Liver (tissue), 9 donors: ENCODE results near the gene PIWIL4. TPM values are rescaled to one million over a fixed set of nuclear protein-coding genes. Genes with fewer than 3 reads are reported as not detected.

Source experiments
- DNase-seq: peaks from one replicate; pipeline ENCODE4 v3.0.0-alpha.2; 2017; ENCODE audit warnings: low spot score
- H3K27ac ChIP-seq, 2 donors: one replicate each; pipeline ENCODE4 v1.7.0; 2013; ENCODE audit warnings: inconsistent platforms in 2 of 2, low read length in 2 of 2, control low read depth in 1 of 2, low read depth in 1 of 2, mild to moderate bottlenecking in 1 of 2
- H3K27me3 ChIP-seq, 4 donors: one replicate each; pipeline versions ENCODE4 v1.6.1 to v1.7.0; 2013; ENCODE audit warnings: low read length in 3 of 4, inconsistent platforms in 1 of 4, mild to moderate bottlenecking in 1 of 4, moderate library complexity in 1 of 4; ENCODE audit not compliant: control insufficient read depth in 4 of 4, insufficient read depth in 4 of 4
- H3K36me3 ChIP-seq, 4 donors: one replicate each; pipeline versions ENCODE4 v1.6.1 to v1.7.0; 2013; ENCODE audit warnings: low read length in 3 of 4, mild to moderate bottlenecking in 3 of 4, low read depth in 1 of 4, moderate library complexity in 1 of 4; ENCODE audit not compliant: control insufficient read depth in 4 of 4, insufficient read depth in 3 of 4
- H3K4me1 ChIP-seq, 4 donors: one replicate each; pipeline versions ENCODE4 v1.6.1 to v1.7.0; 2013; ENCODE audit warnings: low read length in 3 of 4, mild to moderate bottlenecking in 3 of 4, moderate library complexity in 1 of 4; ENCODE audit not compliant: control insufficient read depth in 4 of 4, insufficient read depth in 4 of 4
- H3K4me3 ChIP-seq, 3 donors: one replicate each; pipeline versions ENCODE4 v1.6.1 to v1.7.0; 2013; ENCODE audit warnings: low read length in 3 of 3, control low read depth in 1 of 3, low read depth in 1 of 3, mild to moderate bottlenecking in 1 of 3
- H3K9ac ChIP-seq, 2 donors: one replicate each; pipeline ENCODE4 v1.7.0; 2013; ENCODE audit warnings: low read length in 2 of 2, mild to moderate bottlenecking in 2 of 2, moderate library complexity in 2 of 2, control low read depth in 1 of 2, low read depth in 1 of 2
- H3K9me3 ChIP-seq, 4 donors: one replicate each; pipeline versions ENCODE4 v1.6.1 to v1.7.0; 2013; ENCODE audit warnings: low read length in 3 of 4; ENCODE audit not compliant: control insufficient read depth in 4 of 4
- ATF3 ChIP-seq: IDR thresholded peaks from 2 replicates; pipeline ENCODE4 v1.6.1; 2016; ENCODE audit warnings: antibody characterized with exemption
- EGR1 ChIP-seq, 2 donors: IDR thresholded peaks; 2 replicates each; pipeline ENCODE4 v1.6.1; 2016 to 2018; ENCODE audit warnings: antibody characterized with exemption in 2 of 2, low read depth in 2 of 2
- FOXA2 ChIP-seq: IDR thresholded peaks from 2 replicates; pipeline ENCODE4 v1.6.1; 2016; ENCODE audit warnings: antibody characterized with exemption
- GABPA ChIP-seq, 2 donors: IDR thresholded peaks in 1 of 2; conservative IDR thresholded peaks in 1 of 2; 2 replicates each; pipeline ENCODE4 v1.6.1; 2016; ENCODE audit warnings: antibody characterized with exemption in 2 of 2, mild to moderate bottlenecking in 1 of 2, moderate library complexity in 1 of 2
- HNF4A ChIP-seq, 2 donors: conservative IDR thresholded peaks; 2 replicates each; pipeline ENCODE4 v1.6.1; 2016; ENCODE audit warnings: antibody characterized with exemption in 2 of 2, mild to moderate bottlenecking in 2 of 2
- HNF4G ChIP-seq: IDR thresholded peaks from 2 replicates; pipeline ENCODE4 v1.6.1; 2016; ENCODE audit warnings: antibody characterized with exemption
- JUND ChIP-seq, 2 donors: IDR thresholded peaks; 2 replicates each; pipeline ENCODE4 v1.6.1; 2016; ENCODE audit warnings: antibody characterized with exemption in 2 of 2
- NR2F2 ChIP-seq: IDR thresholded peaks from 2 replicates; pipeline ENCODE4 v1.6.1; 2016; ENCODE audit warnings: antibody characterized with exemption
- RAD21 ChIP-seq, 2 donors: IDR thresholded peaks; 2 replicates each; pipeline ENCODE4 v1.6.1; 2016; ENCODE audit warnings: antibody characterized with exemption in 2 of 2, mild to moderate bottlenecking in 2 of 2
- REST ChIP-seq: IDR thresholded peaks from 2 replicates; pipeline ENCODE4 v1.6.1; 2016; ENCODE audit warnings: antibody characterized with exemption, mild to moderate bottlenecking
- RXRA ChIP-seq, 2 donors: IDR thresholded peaks; 2 replicates each; pipeline ENCODE4 v1.6.1; 2017 to 2018; ENCODE audit warnings: antibody characterized with exemption in 2 of 2, mild to moderate bottlenecking in 1 of 2
- SP1 ChIP-seq: IDR thresholded peaks from 2 replicates; pipeline ENCODE4 v1.6.1; 2018; ENCODE audit warnings: antibody characterized with exemption, mild to moderate bottlenecking
- TAF1 ChIP-seq: conservative IDR thresholded peaks from 2 replicates; pipeline ENCODE4 v1.6.1; 2016; ENCODE audit warnings: antibody characterized with exemption, mild to moderate bottlenecking
- YY1 ChIP-seq: IDR thresholded peaks from 2 replicates; pipeline ENCODE4 v1.6.1; 2016; ENCODE audit warnings: antibody characterized with exemption, mild to moderate bottlenecking
- WGBS: extraction: QIAGEN DNeasy Blood & Tissue Kit; methylation state at CpG from one replicate; pipeline ENCODE4 v1.1.7; 2013; 5-methylcytosine and 5-hydroxymethylcytosine counted together
- polyA plus RNA-seq, 2 donors: library from polyadenylated mRNA; stranded (reverse) in 1 of 2; unstranded in 1 of 2; fragments of 200-250 nt in 1 of 2; fragments of >200 nt in 1 of 2; fragmentation: Nextera tagmentation in 1 of 2; extraction: Ambion mirVana in 1 of 2; gene quantifications; one replicate each; pipeline versions ENCODE4 v1.2.1 to v1.2.3, GENCODE V29; 2013 to 2015
- total RNA-seq, 2 donors: library from RNA; depleted of rRNA; stranded (reverse); fragments of >200 nt; gene quantifications; one replicate each; pipeline ENCODE4 v1.2.3, GENCODE V29; 2014
- TF ChIP-seq, protein P1 (sequence below): IDR thresholded peaks from 2 replicates; pipeline ENCODE4 v1.6.1; 2016; ENCODE audit warnings: antibody characterized with exemption
- TF ChIP-seq, protein P2 (sequence below): fragments of 150-350 bp; IDR thresholded peaks from 2 replicates; pipeline ENCODE4 v1.5.1; 2017; ENCODE audit warnings: improper control_type of control experiment, low read depth, low read length; ENCODE audit not compliant: missing input control
- TF ChIP-seq, protein P3 (sequence below): IDR thresholded peaks from 2 replicates; pipeline ENCODE4 v1.6.1; 2016; ENCODE audit warnings: antibody characterized with exemption
- donor health status: healthy.
- donor health status: healthy.
- donor health status: healthy.
- donor health status: healthy.
- donor health status: healthy.

Gene PIWIL4
- total and polyA plus RNA-seq, 4 donors, result 0.18 to 1.5 (median 0.51) TPM

GRCh38 chr11:94549146-94549545 lies 18.0 kb upstream of the PIWIL4 start:
- no peak for TF ChIP-seq FOXA2
- TF ChIP-seq TAF1, result no peak
- TF ChIP-seq EGR1 (IDR thresholded peaks at IDR 0.05; ENCODE audit: low read depth in 2 of 2), result no peak
- TF ChIP-seq, protein P1, sequence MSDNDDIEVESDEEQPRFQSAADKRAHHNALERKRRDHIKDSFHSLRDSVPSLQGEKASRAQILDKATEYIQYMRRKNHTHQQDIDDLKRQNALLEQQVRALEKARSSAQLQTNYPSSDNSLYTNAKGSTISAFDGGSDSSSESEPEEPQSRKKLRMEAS, result no peak
- no peak for TF ChIP-seq HNF4A (conservative IDR thresholded peaks at IDR 0.05)
- TF ChIP-seq RAD21 (IDR thresholded peaks at IDR 0.05), result no peak
- TF ChIP-seq, protein P2, sequence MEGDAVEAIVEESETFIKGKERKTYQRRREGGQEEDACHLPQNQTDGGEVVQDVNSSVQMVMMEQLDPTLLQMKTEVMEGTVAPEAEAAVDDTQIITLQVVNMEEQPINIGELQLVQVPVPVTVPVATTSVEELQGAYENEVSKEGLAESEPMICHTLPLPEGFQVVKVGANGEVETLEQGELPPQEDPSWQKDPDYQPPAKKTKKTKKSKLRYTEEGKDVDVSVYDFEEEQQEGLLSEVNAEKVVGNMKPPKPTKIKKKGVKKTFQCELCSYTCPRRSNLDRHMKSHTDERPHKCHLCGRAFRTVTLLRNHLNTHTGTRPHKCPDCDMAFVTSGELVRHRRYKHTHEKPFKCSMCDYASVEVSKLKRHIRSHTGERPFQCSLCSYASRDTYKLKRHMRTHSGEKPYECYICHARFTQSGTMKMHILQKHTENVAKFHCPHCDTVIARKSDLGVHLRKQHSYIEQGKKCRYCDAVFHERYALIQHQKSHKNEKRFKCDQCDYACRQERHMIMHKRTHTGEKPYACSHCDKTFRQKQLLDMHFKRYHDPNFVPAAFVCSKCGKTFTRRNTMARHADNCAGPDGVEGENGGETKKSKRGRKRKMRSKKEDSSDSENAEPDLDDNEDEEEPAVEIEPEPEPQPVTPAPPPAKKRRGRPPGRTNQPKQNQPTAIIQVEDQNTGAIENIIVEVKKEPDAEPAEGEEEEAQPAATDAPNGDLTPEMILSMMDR, result no peak
- TF ChIP-seq GABPA (IDR thresholded peaks at IDR 0.05 in 1 of 2, conservative IDR thresholded peaks at IDR 0.05 in 1 of 2), result no peak
- no peak for TF ChIP-seq YY1
- TF ChIP-seq NR2F2, result no peak
- no peak for TF ChIP-seq JUND (IDR thresholded peaks at IDR 0.05)
- TF ChIP-seq, protein P3, sequence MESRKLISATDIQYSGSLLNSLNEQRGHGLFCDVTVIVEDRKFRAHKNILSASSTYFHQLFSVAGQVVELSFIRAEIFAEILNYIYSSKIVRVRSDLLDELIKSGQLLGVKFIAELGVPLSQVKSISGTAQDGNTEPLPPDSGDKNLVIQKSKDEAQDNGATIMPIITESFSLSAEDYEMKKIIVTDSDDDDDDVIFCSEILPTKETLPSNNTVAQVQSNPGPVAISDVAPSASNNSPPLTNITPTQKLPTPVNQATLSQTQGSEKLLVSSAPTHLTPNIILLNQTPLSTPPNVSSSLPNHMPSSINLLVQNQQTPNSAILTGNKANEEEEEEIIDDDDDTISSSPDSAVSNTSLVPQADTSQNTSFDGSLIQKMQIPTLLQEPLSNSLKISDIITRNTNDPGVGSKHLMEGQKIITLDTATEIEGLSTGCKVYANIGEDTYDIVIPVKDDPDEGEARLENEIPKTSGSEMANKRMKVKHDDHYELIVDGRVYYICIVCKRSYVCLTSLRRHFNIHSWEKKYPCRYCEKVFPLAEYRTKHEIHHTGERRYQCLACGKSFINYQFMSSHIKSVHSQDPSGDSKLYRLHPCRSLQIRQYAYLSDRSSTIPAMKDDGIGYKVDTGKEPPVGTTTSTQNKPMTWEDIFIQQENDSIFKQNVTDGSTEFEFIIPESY, result no peak
- TF ChIP-seq HNF4G, result no peak
- TF ChIP-seq REST, result no peak
- DNase-seq, result no peak
- WGBS, result 68% methylated on average over 5 of the region's 5 CpGs
- Histone ChIP-seq H3K36me3 (no peaks in the 10 kb centered on the region), H3K4me3 (no peak overlapping the region), H3K4me1 (peaks cover 0 to 12% (median 8%) of the 10 kb centered on the region in 4 donors), H3K27ac (no peak overlapping the region), H3K27me3 (no peaks in the 10 kb centered on the region), H3K9me3 (no peaks in the 10 kb centered on the region), H3K9ac (no peak overlapping the region)

- Histone ChIP-seq H3K36me3 (no peaks in the 10 kb centered on the region), H3K4me3 (no peak overlapping the region), H3K4me1 (peaks cover 0 to 5% (median 2%) of the 10 kb centered on the region in 4 donors), H3K9me3 (no peaks in the 10 kb centered on the region), H3K27ac (no peak overlapping the region), H3K9ac (no peak overlapping the region), H3K27me3 (no peaks in the 10 kb centered on the region)
- 52% methylated on average over 4 of the region's 4 CpGs for WGBS
- no peak for DNase-seq
- TF ChIP-seq GABPA (IDR thresholded peaks at IDR 0.05 in 1 of 2, conservative IDR thresholded peaks at IDR 0.05 in 1 of 2) (no peak), HNF4A (conservative IDR thresholded peaks at IDR 0.05) (no peak), TAF1 (no peak), SP1 (no peak), REST (no peak), NR2F2 (no peak), FOXA2 (no peak), YY1 (no peak), EGR1 (IDR thresholded peaks at IDR 0.05; ENCODE audit: low read depth in 2 of 2) (no peak), RXRA (IDR thresholded peaks at IDR 0.05) (no peak), ATF3 (no peak), HNF4G (no peak)
- TF ChIP-seq, protein P1, result no peak
- TF ChIP-seq, protein P2, result no peak
These were observed 16.7 kb upstream of the PIWIL4 start for GRCh38 chr11:94550513-94550912.
